Liver (tissue), 3 donors: ENCODE data around the gene ABCC1.

Experiments
- ATF3 ChIP-seq: IDR thresholded peaks from 2 replicates; pipeline ENCODE4 v1.6.1; 2016; ENCODE audit warnings: antibody characterized with exemption
- CTCF ChIP-seq: fragments of 150-350 bp; IDR thresholded peaks from 2 replicates; pipeline ENCODE4 v1.5.1; 2017; ENCODE audit warnings: improper control_type of control experiment, low read depth, low read length; ENCODE audit not compliant: missing input control
- EGR1 ChIP-seq, 2 donors: IDR thresholded peaks; 2 replicates each; pipeline ENCODE4 v1.6.1; 2016 to 2018; ENCODE audit warnings: antibody characterized with exemption in 2 of 2, low read depth in 2 of 2
- FOXA1 ChIP-seq: IDR thresholded peaks from 2 replicates; pipeline ENCODE4 v1.6.1; 2016; ENCODE audit warnings: antibody characterized with exemption
- GABPA ChIP-seq, 2 donors: IDR thresholded peaks in 1 of 2; conservative IDR thresholded peaks in 1 of 2; 2 replicates each; pipeline ENCODE4 v1.6.1; 2016; ENCODE audit warnings: antibody characterized with exemption in 2 of 2, mild to moderate bottlenecking in 1 of 2, moderate library complexity in 1 of 2
- JUND ChIP-seq, 2 donors: IDR thresholded peaks; 2 replicates each; pipeline ENCODE4 v1.6.1; 2016; ENCODE audit warnings: antibody characterized with exemption in 2 of 2
- MAX ChIP-seq: IDR thresholded peaks from 2 replicates; pipeline ENCODE4 v1.6.1; 2016; ENCODE audit warnings: antibody characterized with exemption
- NR2F2 ChIP-seq: IDR thresholded peaks from 2 replicates; pipeline ENCODE4 v1.6.1; 2016; ENCODE audit warnings: antibody characterized with exemption
- RAD21 ChIP-seq, 2 donors: IDR thresholded peaks; 2 replicates each; pipeline ENCODE4 v1.6.1; 2016; ENCODE audit warnings: antibody characterized with exemption in 2 of 2, mild to moderate bottlenecking in 2 of 2
- REST ChIP-seq: IDR thresholded peaks from 2 replicates; pipeline ENCODE4 v1.6.1; 2016; ENCODE audit warnings: antibody characterized with exemption, mild to moderate bottlenecking
- RXRA ChIP-seq, 2 donors: IDR thresholded peaks; 2 replicates each; pipeline ENCODE4 v1.6.1; 2017 to 2018; ENCODE audit warnings: antibody characterized with exemption in 2 of 2, mild to moderate bottlenecking in 1 of 2
- TAF1 ChIP-seq: conservative IDR thresholded peaks from 2 replicates; pipeline ENCODE4 v1.6.1; 2016; ENCODE audit warnings: antibody characterized with exemption, mild to moderate bottlenecking
- YY1 ChIP-seq: IDR thresholded peaks from 2 replicates; pipeline ENCODE4 v1.6.1; 2016; ENCODE audit warnings: antibody characterized with exemption, mild to moderate bottlenecking
- ZBTB33 ChIP-seq: IDR thresholded peaks from 2 replicates; pipeline ENCODE4 v1.6.1; 2016; ENCODE audit warnings: antibody characterized with exemption
- donor health status: healthy.
- donor health status: healthy.

GRCh38 chr16:16116841-16117240, 167.4 kb downstream of the ABCC1 start:
- TF ChIP-seq MAX = no peak
- TF ChIP-seq CTCF = no peak
- TF ChIP-seq RXRA (IDR thresholded peaks at IDR 0.05) = no peak
- TF ChIP-seq GABPA (IDR thresholded peaks at IDR 0.05 in 1 of 2, conservative IDR thresholded peaks at IDR 0.05 in 1 of 2) = no peak
- TF ChIP-seq NR2F2 = no peak
- no peak for TF ChIP-seq EGR1 (IDR thresholded peaks at IDR 0.05; ENCODE audit: low read depth in 2 of 2)
- TF ChIP-seq TAF1 = no peak
- TF ChIP-seq REST = no peak
- no peak for TF ChIP-seq FOXA1
- TF ChIP-seq RAD21 (IDR thresholded peaks at IDR 0.05) = no peak
- TF ChIP-seq JUND (IDR thresholded peaks at IDR 0.05) = no peak
- no peak for TF ChIP-seq YY1
- TF ChIP-seq ZBTB33 = no peak
- no peak for TF ChIP-seq ATF3
